HG03565 (cell line): ENCODE measurements around the gene NDUFB11.
"Not testable (repeated sequence)": the region's sequence is repeated elsewhere in the genome, so short reads cannot be mapped to it uniquely, and the experiment has no call there.

Source experiments
- ATAC-seq: cut with Tn5 transposase; IDR thresholded peaks from one replicate; pipeline ENCODE4 v1.9.1; 2021; ENCODE audit warnings: mild to moderate bottlenecking, moderate library complexity; ENCODE audit not compliant: unreplicated experiment

Gene NDUFB11

DNA sequence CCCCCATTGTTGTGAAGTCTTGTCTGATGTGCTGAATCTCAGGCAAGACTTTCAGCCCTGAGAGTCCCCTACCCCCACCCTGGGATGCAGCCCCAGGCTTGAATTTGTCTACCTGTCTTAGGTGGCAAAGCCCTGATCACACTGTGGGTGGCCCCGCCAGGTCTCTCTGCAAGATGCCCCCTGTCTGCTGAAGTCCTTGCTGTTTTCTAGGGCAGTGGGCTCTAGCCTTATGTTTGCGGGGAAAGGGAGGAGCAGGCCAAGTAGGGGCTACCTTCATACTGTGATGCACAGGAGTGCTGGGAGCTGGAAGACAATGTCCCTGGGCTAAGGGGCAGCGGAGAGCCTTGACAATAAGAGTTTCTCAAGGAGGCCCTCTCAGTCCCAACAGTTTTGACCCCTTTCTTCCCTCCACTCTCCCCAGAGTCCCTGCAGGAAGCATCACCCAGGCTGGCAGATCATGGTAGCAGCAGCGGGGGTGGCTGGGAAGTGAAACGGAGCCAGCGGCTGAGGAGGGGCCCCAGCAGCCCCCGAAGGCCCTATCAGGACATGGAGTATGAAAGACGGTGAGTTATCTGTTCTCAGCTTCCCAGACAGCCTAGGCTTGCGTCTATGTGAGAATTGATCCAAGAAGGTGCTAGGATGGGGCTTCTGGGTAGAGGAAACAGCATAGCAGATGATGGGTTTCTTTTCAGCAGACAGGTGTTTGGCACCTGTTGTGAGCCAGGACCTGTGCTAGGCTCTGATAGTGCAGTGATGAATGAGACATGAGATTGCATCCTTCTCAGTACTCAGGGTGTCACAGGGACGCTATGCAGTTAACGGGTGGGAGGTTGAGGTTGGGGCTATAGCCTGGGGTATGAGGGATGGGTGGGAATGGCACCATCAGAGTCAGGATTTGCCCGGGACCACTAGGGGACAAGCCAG, 2.7 kb upstream of the NDUFB11 start:
- ATAC-seq, result no peak

DNA sequence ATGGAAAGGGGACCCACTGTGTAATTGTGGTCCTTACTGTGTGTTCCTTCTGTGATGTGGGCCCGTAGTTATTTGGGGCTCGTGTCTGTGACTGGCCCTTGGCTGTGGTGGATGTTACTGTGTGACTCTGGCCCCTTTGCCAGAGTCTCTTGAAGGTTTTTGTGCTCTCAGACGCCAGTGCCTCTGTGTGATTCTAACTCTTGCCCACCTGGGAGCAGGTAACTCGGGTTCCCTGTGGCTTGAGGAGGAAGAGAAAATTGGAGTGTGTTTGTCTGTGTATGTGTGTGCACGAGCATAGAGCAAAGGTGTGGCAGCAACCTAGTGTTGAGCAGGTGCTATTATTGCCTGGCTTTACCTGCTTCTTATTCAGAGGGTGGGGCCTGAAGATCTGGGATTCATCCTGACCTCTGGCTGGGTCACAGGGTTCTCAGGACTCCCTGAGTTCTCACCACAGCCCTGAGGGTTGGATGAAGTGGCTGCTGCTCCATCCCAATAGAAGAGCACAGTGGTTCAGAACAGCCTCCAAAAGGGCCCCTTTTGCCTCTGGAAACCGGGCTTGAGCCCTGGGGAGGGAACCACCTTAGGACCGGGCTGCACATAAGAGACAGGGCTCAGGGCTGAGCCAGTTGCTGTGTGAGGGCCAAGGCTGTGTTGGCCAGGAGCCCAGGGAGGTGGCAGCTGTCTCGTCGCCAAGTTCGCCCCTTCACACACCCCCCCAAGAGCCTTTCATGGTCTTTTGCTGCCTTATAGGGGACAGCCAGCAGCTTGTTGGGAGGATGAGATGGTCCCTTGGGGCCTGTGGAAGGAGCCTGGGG, 1.8 kb upstream of the NDUFB11 start:
- no peak for ATAC-seq

DNA sequence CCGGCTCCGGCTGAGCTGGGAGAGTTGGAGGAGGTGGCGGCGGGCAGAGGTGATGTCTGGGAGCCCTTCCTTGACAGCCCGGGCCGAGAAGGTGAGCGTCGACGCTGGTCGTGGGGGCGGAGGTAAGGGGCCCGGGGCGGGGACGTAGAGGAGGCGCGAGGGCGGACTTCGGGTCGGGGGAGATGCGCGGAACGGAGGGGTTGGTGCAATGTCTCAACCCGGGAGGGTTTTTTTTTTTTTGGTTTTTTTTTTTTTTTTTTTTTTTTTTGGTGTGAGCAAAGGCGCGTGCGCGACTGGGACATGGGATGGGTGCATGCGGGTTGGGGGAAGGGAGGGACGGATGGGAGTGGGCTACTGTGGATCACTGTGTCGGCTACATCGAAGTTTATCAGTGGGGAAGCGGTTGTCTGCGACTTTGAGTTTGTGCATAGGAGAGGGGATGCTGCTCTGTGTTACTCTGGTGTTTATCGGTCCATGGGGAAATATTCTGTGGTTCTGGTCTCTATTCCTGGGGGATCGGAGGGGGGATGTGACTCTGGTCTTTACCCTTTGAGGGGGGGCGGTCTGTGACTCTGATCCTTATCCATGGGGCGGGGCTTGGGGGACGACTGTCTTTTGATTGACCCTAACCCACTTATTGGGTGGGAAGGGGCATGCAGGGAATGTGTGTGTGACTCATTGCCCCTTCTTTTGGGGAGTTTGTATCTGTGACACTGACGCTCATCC, 1.1 kb upstream of the NDUFB11 start:
- no peak for ATAC-seq

DNA sequence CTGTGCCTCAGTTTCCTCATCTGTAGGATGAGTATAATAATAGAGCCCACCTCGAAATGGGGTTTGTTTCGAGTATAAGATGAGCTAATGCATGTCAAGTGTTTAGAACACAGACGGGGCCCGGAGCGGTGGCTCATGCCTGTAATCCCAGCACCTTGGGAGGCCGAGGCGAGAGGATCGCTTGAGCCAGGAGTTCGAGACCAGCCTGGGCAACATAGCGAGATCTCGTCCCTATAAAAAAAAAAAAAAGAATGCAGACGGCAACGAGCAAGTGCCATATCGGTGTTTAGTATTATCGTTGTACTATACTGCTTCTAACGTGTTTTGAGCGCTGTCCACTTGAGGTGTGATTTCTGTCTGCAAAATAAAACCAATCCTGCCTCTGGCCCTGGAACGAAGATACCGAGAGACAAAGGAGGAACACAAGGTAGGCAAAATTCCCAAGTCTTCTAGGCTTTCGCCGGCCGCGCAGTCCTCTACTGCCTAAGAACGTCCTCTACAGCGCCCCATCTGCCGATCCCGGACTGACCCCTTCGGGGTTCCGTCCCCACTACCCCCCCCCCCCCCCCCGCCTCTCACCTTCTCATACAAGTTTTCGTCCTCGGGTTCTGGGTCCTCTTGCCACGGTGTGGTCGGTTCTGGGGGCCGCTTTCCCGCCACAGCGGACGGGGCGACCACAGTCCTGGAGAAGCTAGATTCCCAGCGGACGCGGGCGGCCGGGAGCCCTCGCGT, 442 bp downstream of the NDUFB11 start:
- peak; percentile 4 for ATAC-seq

DNA sequence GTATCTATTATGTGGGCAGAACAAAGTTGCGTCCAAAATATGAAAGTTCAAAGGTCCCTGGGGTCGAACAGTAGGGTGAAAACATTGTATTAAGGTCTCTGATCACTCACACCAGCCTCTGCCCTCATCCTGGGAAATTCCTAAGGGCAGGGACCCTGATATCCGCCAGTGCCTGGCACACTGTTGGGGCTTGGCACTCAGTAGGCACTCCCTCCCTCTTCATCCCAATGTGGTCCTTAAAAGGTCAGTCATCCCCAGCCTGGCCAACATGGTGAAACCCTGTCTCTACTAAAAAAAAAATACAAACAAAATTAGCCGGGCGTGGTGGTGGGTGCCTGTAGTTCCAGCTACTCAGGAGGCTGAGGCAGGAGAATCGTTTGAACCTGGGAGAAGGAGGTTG, 6.3 kb downstream of the NDUFB11 start:
- ATAC-seq, result no peak

DNA sequence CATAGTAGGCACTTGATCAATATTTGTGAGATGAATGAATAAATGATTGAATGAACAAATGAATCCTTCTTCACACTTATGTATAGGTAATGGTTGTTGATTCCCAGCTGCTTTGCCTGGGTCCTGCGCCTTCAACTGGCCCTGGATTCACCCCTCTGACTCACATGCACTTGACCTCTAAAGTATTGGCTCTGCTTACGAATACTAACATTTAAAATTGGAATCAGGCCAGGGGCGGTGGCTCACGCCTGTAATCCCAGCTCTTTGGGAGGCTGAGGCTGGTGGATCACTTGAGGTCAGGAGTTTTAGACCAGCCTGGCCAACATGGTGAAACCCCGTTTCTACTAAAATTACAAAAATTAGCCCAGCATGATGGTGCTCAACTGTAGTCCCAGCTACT, 8.9 kb downstream of the NDUFB11 start:
- ATAC-seq, result not testable (repeated sequence)

DNA sequence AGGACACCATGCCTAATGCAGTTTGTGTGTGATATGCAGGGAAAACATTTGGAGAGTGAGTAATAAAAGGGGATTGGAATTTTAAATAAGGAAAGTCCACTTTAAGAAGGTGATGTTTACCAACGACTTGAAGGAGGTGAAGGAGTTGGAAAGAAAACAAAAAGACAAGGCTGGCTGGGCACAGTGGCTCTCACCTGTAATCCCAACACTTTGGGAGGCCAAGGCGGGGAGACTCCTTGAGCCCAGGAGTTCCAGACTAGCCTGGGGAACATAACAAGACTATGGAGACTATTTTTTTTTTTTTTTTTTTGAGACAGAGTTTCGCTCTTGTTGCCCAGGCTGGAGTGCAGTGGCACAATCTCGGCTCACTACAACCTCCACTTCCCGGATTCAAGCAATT, 11.0 kb downstream of the NDUFB11 start:
- ATAC-seq, result no peak

DNA sequence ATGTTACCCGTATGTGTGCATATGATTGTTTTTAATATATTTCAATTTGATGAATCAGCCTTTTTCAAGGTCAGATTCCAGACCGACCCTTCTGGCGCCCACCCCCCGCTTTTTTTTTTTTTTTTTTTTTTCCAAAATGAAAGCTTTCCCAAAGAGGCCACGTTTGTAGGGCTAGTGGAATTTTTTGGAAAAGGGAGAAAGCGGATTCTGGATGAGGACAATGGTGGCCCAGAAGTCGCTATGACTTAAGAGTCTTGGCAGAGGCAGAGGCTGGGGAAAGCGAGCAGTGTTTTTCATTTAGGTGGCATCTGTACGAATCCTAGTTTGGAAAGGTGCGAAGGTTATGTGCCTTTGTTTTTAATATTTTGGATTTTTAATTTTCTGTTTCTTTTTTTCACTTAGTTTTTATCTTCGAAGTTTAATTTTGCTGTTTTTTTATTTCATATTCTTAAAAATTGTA, 14.6 kb downstream of the NDUFB11 start:
- no peak for ATAC-seq

DNA sequence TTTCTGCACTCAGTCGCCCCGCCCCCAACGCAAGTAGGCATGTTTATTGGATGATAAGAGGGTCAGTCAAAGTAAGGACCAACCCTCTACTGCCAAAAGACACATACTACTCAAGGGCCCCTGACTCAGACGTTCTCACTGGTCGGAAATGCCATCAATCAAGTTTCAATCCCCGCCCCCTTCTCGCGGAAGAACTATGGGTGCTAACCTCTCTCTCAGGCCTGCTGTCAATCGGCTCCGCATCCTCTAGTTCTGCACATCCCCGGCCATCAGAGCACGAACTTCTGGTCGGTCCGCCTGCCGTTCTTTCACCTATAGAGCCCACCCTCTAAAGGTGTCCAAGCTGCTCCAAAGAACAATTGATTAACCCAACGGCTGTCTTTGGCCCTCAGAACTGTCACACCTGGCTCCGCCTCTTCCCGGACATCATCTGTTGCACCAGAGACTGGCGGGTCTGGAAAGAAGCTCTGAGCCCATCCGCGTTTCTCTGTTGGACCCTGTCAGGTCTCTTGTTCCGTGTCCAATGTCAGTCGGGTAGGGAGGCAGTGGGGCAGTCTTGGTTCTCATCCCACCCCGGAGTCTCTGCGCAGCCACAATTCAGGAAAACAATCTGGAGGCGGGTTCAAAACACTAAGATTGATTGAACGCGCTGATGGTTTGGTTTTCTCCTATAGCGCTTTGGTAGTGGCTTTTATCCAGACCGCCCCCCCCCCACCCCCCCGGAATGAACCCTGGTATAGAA, 15.2 kb downstream of the NDUFB11 start:
- ATAC-seq, result peak; percentile 94

DNA sequence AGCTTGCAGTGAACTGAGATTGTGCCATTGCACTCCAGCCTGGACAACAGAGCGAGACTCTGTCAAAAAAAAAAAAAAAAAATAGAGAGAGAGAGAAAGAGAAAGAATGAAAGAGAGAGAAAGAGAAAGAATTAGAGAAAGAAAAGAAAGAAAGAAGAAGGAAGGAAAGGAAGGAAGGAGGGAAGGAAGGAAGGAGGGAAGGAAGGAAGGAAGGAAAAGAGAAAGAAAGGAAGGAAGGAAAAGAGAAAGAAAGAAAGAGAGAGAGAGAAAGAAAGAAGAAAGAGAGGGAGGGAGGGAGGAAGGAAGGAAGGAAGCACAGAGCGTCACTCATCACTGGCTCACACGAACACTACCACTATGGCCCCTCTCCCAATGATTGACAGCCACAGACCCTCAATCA, 20.0 kb downstream of the NDUFB11 start:
- not testable (repeated sequence) for ATAC-seq

DNA sequence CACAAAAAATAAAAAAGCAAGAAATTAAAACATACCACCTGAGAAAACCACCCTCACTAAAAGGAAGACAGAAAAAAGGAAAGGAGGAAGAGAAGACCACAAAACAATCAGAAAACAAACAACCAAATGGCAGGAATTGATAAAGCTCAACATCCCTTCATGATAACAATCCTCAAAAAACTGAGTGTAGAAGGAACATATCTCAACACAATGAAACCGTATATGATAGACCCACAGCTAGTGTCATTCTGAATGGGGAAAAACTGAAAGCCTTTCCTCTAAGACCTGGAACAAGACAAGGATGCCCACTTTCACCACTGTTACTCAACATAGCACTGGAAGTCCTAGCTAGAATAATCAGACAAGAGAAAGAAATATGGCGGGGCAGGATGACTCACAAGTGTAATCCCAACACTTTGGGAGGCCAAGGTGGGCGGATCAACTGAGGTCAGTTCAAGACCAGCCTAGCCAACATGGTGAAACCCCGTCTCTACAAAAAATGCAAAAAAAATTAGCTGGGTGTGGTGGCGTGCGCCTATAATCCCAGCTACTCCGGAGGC, 27.9 kb downstream of the NDUFB11 start:
- not testable (repeated sequence) for ATAC-seq

DNA sequence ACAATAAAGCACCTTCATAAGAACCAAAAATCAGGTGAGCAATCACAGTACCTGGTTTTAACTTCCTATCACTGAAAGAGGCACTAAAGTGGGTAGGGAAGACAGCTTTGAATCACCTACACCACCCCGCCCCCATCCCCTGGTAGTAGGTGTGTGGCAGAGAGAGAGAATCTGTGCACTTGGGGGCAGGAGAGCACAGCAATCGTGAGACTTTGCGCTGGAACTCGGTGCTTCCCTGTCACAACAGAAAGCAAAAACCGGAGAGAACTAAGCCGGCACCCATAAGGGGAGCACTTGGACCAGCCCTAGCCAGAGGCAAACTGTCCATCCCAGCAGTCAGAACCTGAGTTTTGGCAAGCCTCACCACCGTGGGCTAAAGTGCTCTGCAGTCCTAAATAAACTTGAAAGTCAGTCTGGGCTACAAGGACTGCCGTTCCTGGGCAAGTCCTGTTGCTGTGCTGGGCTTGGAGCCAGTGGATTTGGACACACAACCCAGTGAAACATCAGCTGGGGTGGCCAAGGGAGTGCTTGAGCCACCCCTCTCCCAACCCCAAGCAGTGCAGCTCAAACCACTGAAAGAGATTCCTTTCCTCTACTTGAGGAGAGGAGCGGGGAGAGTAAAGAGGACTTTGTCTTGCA, 32.1 kb downstream of the NDUFB11 start:
- no peak for ATAC-seq

DNA sequence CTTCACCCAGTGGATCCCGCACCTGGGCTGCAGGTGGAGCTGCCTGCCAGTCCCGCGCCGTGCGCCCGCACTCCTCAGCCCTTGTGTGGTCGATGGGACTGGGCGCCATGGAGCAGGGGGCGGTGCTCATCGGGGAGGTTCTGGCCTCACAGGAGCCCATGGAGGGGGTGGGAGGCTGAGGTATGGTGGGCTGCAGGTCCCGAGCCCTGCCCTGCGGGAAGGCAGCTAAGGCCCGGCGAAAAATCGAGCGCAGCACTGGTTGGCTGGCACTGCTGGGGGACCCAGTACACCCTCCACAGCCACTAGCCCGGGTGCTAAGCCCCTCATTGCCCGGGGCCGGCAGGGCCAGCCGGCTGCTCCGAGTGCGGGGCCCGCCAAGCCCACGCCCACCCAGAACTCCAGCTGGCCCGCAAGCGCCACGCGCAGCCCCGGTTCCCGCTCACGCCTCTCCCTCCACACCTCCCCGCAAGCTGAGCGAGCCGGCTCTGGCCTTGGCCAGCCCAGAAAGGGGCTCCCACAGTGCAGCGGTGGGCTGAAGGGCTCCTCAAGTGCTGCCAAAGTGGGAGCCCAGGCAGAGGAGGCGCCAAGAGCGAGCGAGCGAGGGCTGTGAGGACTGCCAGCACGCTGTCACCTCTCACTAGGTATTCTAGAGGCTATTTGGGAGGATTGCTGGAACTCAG, 33.4 kb downstream of the NDUFB11 start:
- not testable (repeated sequence) for ATAC-seq

DNA sequence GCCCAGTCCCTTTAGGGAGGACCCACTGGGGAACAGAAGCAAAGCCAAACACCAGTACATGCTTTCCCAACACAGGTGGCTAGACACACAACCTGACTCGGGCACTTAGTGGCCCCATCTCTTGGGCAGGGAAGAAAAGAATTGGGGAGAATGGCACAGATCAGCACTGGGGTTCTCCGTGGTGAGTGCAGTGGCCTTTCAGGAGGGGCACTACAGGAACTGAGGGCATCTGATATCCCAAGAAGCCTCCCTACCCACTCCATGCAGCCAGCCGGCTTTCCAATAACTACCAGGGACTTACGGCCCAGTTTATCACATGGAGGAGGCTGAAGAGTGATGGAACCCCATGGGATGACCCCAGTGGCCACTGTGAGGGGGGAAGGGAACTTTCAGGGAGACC, 43.3 kb downstream of the NDUFB11 start:
- no peak for ATAC-seq

DNA sequence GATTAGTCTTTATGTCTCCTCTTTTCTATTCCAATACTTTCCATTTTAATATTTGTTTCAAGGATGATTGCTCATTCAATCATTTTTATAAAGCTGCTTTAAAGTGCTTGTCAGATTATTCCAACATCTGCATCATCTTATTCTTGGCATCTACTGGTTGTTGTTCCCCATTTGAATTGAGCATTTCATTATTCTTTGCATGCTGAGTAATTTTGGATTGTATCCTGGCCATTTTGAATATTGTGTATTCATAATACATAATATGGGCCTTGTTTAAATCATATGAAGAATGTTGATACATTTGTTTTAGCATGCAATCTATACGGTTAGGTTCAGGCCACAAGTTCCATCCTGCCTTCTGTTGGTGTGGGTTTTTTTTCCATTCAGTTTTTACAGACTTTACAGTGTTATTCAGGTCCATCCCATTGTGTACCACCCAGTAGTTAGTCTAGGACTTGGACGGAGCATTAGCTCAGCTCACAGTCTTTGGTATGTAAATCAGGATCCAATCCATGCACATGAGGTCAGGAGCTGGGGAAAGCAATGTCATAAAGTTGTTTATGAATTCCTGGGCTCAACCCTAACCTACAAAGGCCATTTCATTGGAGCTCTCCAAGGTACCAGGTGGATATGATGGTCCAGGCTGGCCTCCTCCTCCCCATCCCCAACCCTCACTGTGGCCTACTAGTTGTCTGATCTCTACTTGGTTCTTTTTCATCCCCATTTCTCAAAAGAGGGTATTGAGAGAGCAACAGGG, 46.0 kb downstream of the NDUFB11 start:
- no peak for ATAC-seq

DNA sequence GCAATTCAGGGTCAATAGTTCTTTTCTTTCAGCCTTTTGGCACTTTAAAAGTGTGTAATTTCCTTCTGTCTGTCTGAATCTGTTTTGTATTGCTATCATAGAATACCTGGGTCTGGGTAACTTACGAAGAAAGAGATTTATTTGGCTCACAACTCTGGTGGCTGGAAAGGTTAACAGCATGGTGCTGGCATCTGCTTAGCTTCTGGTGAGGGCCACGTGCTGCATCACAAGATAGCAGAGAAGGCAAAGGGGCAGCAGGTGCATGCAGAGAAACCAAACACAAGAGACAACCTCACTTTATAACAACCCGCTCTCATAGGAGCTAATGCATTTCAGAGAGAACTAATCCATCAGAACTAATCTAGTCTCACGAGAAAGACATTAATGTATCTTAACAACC, 47.5 kb downstream of the NDUFB11 start:
- no peak for ATAC-seq

DNA sequence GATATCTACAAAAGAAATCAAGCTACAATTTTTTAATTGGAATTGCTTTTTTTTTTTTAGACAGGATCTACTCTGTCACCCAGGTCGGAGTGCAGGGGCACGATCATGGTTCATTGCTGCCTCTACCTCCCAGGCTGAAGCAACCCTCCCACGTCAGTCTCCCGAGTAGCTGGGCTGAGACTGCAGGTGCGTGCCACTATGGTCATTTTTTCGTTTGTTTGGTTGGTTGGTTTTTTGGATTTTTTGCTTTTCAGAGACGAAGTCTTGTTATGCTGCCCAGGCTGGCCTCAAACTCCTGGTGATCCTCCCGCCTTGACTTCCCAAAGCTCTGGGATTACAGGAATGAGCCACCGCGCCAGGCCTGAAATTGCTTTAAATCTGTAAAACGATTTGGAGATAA, 50.6 kb downstream of the NDUFB11 start:
- no peak for ATAC-seq

DNA sequence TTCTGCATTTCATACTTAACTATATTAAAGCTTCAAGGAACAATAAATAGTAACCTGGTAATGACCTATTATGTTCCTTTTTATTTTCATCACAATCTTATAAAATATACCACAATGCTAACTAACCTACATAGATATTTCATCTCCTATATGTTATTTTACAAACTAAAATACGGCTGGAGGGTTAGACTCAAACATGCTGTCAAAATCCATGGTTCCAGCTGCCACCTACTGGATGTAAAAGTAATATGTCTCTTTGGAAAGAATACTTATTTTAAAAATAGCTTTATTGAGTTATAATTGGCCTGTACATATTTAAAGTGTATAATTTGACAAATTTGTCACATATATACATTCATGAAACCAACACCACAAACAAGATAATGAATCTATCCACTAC, 51.3 kb downstream of the NDUFB11 start:
- no peak for ATAC-seq
